ENCODE measurements around the gene SSTR3.

The SSTR3 gene

DNA sequence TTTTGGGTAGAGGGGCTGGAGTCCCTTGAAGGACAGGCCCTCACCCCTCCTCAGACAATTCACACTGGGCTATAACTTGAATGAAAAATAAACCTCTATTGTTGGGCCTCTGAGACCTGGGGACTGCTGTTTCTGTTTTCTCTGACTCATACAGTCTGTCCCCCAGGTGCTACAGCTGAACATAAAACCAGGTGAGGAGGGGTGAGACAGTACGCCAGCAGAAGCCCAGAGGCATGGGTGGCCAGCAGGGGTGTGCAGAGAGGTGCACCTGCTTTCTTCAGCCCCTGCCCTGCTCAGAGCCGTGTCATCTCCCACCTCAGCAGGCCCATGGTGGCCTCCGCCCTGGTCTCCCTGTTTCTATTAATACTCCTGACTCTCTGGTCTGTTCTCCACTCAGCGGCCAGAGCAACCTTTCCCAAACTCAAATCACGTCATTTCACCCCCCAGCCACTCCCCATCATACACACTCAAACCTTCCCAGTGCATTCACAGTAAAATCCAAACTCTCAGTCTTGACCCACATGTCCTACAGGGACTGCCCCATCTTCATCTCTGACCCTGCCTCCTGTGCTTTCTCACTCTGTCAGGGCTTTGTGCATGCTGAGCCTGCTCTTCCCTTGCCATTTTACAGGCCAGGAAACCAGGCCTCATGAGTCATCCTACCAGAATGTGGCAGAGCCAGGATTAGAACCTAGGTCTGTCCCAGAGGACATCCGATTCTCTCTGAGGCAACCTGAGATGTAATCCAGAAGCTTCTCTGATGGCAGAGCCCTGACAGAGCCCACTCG is 57.2 kb downstream of the SSTR3 start:
- Histone ChIP-seq H3K4me2 (ENCODE audit: low read depth, low read length) (no peak overlapping the region), H3K27me3 (replicated peaks; ENCODE audit: insufficient read depth, low read length) (peaks cover 48% of the 10 kb centered on the region), H3K9ac (ENCODE audit: low read length) (no peak overlapping the region), H4K20me1 (ENCODE audit: insufficient read depth, low read length) (no peaks in the 10 kb centered on the region), H3K9me3 (replicated peaks; ENCODE audit: insufficient read depth, low read length) (no peaks in the 10 kb centered on the region), H3K79me2 (ENCODE audit: low read length) (no peaks in the 10 kb centered on the region), H3K4me1 (ENCODE audit: low read length) (no peaks in the 10 kb centered on the region), H3F3A (ENCODE audit: insufficient read depth, low read length) (no peaks in the 10 kb centered on the region), H3K36me3 (replicated peaks; ENCODE audit: insufficient read depth, low read length) (no peaks in the 10 kb centered on the region), H3K4me3 (ENCODE audit: low read length) (no peak overlapping the region), H2AFZ (ENCODE audit: low read length) (no peak overlapping the region), H3K27ac (ENCODE audit: low read length) (no peak overlapping the region), H3K9me2 (replicated peaks; ENCODE audit: insufficient read depth, low read length) (no peaks in the 10 kb centered on the region)
- no peak for TF ChIP-seq EZH2phosphoT487 (IDR thresholded peaks at IDR 0.05; ENCODE audit: low read length)
- TF ChIP-seq, protein P1, sequence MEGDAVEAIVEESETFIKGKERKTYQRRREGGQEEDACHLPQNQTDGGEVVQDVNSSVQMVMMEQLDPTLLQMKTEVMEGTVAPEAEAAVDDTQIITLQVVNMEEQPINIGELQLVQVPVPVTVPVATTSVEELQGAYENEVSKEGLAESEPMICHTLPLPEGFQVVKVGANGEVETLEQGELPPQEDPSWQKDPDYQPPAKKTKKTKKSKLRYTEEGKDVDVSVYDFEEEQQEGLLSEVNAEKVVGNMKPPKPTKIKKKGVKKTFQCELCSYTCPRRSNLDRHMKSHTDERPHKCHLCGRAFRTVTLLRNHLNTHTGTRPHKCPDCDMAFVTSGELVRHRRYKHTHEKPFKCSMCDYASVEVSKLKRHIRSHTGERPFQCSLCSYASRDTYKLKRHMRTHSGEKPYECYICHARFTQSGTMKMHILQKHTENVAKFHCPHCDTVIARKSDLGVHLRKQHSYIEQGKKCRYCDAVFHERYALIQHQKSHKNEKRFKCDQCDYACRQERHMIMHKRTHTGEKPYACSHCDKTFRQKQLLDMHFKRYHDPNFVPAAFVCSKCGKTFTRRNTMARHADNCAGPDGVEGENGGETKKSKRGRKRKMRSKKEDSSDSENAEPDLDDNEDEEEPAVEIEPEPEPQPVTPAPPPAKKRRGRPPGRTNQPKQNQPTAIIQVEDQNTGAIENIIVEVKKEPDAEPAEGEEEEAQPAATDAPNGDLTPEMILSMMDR (IDR thresholded peaks at IDR 0.05; ENCODE audit: low read length) = no peak
- DNase-seq = no peak

Data from MM.1S (cell line).